ENCODE measurements around the gene CORIN. TPM values are rescaled to one million over a fixed set of nuclear protein-coding genes. Genes with fewer than 3 reads are reported as not detected.
"Not testable (repeated sequence)": the region's sequence is repeated elsewhere in the genome, so short reads cannot be mapped to it uniquely, and the experiment has no call there.

The CORIN gene
- total RNA-seq, 1 experiment from 2014 or later, result 0.12 TPM

- DNase-seq (ENCODE audit: extremely low read depth, low read depth), result no peak
Measured at GRCh38 chr4:47729131-47729680, 108.7 kb downstream of the CORIN start.

- no peak for DNase-seq (ENCODE audit: extremely low read depth, low read depth)
Measured at GRCh38 chr4:47721892-47722575, 115.8 kb downstream of the CORIN start.

GRCh38 chr4:47721485-47721884, 116.4 kb downstream of the CORIN start:
- no peak for DNase-seq (ENCODE audit: extremely low read depth, low read depth)

GRCh38 chr4:47720787-47721186, 117.1 kb downstream of the CORIN start:
- DNase-seq (ENCODE audit: extremely low read depth, low read depth), result no peak

GRCh38 chr4:47719576-47719975, 118.3 kb downstream of the CORIN start:
- DNase-seq (ENCODE audit: extremely low read depth, low read depth), result no peak

GRCh38 chr4:47718696-47719095, 119.2 kb downstream of the CORIN start:
- no peak for DNase-seq (ENCODE audit: extremely low read depth, low read depth)

GRCh38 chr4:47717188-47717587, 120.7 kb downstream of the CORIN start:
- DNase-seq (ENCODE audit: extremely low read depth, low read depth), result no peak

- no peak for DNase-seq (ENCODE audit: extremely low read depth, low read depth)
Measured at GRCh38 chr4:47715716-47716416, 122.0 kb downstream of the CORIN start.

- no peak for DNase-seq (ENCODE audit: extremely low read depth, low read depth)
Measured at GRCh38 chr4:47714269-47714668, 123.6 kb downstream of the CORIN start.

GRCh38 chr4:47713129-47713834, 124.6 kb downstream of the CORIN start:
- no peak for DNase-seq (ENCODE audit: extremely low read depth, low read depth)

- DNase-seq (ENCODE audit: extremely low read depth, low read depth), result no peak
Measured at GRCh38 chr4:47711646-47712045, 126.2 kb downstream of the CORIN start.

GRCh38 chr4:47711183-47711582, 126.7 kb downstream of the CORIN start:
- no peak for DNase-seq (ENCODE audit: extremely low read depth, low read depth)

- DNase-seq (ENCODE audit: extremely low read depth, low read depth), result not testable (repeated sequence)
Measured at GRCh38 chr4:47706352-47706751, 131.5 kb downstream of the CORIN start.

GRCh38 chr4:47705326-47705981, 132.4 kb downstream of the CORIN start:
- DNase-seq (ENCODE audit: extremely low read depth, low read depth), result no peak

GRCh38 chr4:47704693-47705325, 133.1 kb downstream of the CORIN start:
- DNase-seq (ENCODE audit: extremely low read depth, low read depth), result peak; percentile 26

GRCh38 chr4:47703956-47704355, 133.9 kb downstream of the CORIN start:
- no peak for DNase-seq (ENCODE audit: extremely low read depth, low read depth)

GRCh38 chr4:47703008-47703407, 134.9 kb downstream of the CORIN start:
- no peak for DNase-seq (ENCODE audit: extremely low read depth, low read depth)

GRCh38 chr4:47701286-47701685, 136.6 kb downstream of the CORIN start:
- DNase-seq (ENCODE audit: extremely low read depth, low read depth), result no peak

- no peak for DNase-seq (ENCODE audit: extremely low read depth, low read depth)
Measured at GRCh38 chr4:47698837-47699236, 139.0 kb downstream of the CORIN start.

- DNase-seq (ENCODE audit: extremely low read depth, low read depth), result no peak
Measured at GRCh38 chr4:47696823-47697222, 141.0 kb downstream of the CORIN start.

All from NCI-H460 (cell line).